Lower leg skin (tissue), 4 donors: ENCODE results near the gene UAP1. TPM values are rescaled to one million over a fixed set of nuclear protein-coding genes. Genes with fewer than 3 reads are reported as not detected.
A peak's percentile ranks its signal among the peaks of the same experiment; 100 is the strongest.

ENCODE experiments used
- DNase-seq, 2 donors: peaks; one replicate each; pipeline ENCODE4 v3.0.0-alpha.2; 2019; ENCODE audit warnings: low spot score in 2 of 2
- H3K4me3 ChIP-seq: fragments of 200-600 bp; sonication (generic); 2 replicates; pipeline ENCODE4 v1.5.1; 2017; ENCODE audit warnings: mild to moderate bottlenecking, low read depth; ENCODE audit not compliant: poor library complexity, severe bottlenecking
- POLR2A ChIP-seq, 2 donors: fragments of 450-650 bp; IDR thresholded peaks; one replicate each; pipeline ENCODE4 v1.6.1; 2016 to 2017; ENCODE audit warnings: antibody characterized with exemption in 2 of 2, mild to moderate bottlenecking in 1 of 2, moderate library complexity in 1 of 2
- WGBS, 2 donors: methylation state at CpG; one replicate each; pipeline ENCODE4 v1.1.5; 2018; 5-methylcytosine and 5-hydroxymethylcytosine counted together
- intact Hi-C: fragments of 100-400 bp; cut with DNase I; formaldehyde crosslinking; loops from one replicate; pipeline ENCODE4 v1.15.0; 2023; ENCODE audit warnings: low total_unique reads
- total RNA-seq, 4 donors: library from RNA; depleted of rRNA; stranded (reverse); fragments of >200 nt; gene quantifications; one replicate each; pipeline ENCODE4 v1.1.0, GENCODE V29; 2016
- TF ChIP-seq, protein P1 (sequence below), 3 donors: fragments of 450-650 bp; IDR thresholded peaks; one replicate each; pipeline ENCODE4 v1.5.1; 2016; ENCODE audit warnings: antibody characterized with exemption in 3 of 3, mild to moderate bottlenecking in 3 of 3, moderate library complexity in 2 of 3

Gene UAP1
- total RNA-seq, 4 donors from 2014 or later: 29.6 to 40.0 (median 31.3) TPM

- intact Hi-C loops: no loop called here
- TF ChIP-seq, protein P1, sequence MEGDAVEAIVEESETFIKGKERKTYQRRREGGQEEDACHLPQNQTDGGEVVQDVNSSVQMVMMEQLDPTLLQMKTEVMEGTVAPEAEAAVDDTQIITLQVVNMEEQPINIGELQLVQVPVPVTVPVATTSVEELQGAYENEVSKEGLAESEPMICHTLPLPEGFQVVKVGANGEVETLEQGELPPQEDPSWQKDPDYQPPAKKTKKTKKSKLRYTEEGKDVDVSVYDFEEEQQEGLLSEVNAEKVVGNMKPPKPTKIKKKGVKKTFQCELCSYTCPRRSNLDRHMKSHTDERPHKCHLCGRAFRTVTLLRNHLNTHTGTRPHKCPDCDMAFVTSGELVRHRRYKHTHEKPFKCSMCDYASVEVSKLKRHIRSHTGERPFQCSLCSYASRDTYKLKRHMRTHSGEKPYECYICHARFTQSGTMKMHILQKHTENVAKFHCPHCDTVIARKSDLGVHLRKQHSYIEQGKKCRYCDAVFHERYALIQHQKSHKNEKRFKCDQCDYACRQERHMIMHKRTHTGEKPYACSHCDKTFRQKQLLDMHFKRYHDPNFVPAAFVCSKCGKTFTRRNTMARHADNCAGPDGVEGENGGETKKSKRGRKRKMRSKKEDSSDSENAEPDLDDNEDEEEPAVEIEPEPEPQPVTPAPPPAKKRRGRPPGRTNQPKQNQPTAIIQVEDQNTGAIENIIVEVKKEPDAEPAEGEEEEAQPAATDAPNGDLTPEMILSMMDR (IDR thresholded peaks at IDR 0.05): no peak
- no peak for TF ChIP-seq POLR2A (IDR thresholded peaks at IDR 0.05)
- no peak for DNase-seq
- no peak overlapping the region for H3K4me3 ChIP-seq
- WGBS, 2 donors: 90 to 95% methylated on average over 3 of the region's 3 CpGs
Observed at GRCh38 chr1:162605225-162605927, 43.9 kb downstream of the UAP1 start.

GRCh38 chr1:162609306-162609705, 47.8 kb downstream of the UAP1 start:
- WGBS, 2 donors: 69 to 96% methylated on average over 2 of the region's 2 CpGs
- no peak for DNase-seq
- no peak overlapping the region for H3K4me3 ChIP-seq
- intact Hi-C loops: no loop called here
- TF ChIP-seq POLR2A (IDR thresholded peaks at IDR 0.05): no peak
- TF ChIP-seq, protein P1 (IDR thresholded peaks at IDR 0.05): no peak

DNA sequence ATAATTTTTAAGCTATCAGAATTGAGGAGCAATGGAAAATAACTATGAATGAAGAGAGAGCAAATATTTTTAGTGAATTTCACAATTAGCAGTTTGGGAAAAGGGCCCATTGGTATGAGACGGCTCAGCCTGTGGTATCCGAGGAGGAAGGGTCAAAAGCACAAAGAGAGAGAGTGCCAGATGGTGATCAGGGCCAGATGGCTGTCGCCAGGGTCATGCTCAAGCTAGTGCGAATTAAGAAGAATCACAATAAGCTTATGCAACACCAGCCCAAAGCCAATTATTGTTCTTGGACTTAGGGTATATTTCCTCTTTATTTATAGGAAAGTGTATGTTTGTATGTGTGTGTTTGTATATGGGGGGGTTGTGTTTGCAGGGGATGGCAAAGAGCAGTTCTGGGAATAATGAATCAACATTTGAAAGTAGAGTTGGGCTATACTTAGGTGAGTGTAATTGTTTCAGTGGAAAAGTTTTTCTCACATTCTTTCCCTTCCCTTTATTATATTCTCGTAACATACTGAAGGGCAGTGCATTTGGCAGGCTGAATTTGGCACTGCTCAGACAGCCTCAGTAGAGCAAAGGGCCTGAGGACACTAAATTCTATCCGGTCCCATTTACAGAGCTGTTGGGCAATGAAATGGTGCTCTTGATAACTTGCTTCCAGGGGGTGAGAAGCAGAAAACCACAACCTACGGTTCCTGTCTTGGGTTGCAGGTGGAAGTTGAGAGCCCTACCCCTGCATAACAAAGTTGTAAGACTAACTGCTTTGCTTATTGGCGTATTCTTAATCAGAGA, 51.3 kb downstream of the UAP1 start:
- WGBS, 2 donors: 41 to 52% methylated on average over 8 of the region's 8 CpGs
- intact Hi-C loops: no loop called here
- no peak overlapping the region for H3K4me3 ChIP-seq
- TF ChIP-seq, protein P1 (IDR thresholded peaks at IDR 0.05): no peak
- TF ChIP-seq POLR2A (IDR thresholded peaks at IDR 0.05): no peak
- peak; percentile 76 to 91 for DNase-seq

GRCh38 chr1:162616848-162617247, 55.3 kb downstream of the UAP1 start:
- 92 to 98% methylated on average over 1 of the region's 1 CpG for WGBS, 2 donors
- H3K4me3 ChIP-seq: no peak overlapping the region
- intact Hi-C loops: no loop called here
- no peak for DNase-seq
- TF ChIP-seq, protein P1 (IDR thresholded peaks at IDR 0.05): no peak
- TF ChIP-seq POLR2A (IDR thresholded peaks at IDR 0.05): no peak

DNA sequence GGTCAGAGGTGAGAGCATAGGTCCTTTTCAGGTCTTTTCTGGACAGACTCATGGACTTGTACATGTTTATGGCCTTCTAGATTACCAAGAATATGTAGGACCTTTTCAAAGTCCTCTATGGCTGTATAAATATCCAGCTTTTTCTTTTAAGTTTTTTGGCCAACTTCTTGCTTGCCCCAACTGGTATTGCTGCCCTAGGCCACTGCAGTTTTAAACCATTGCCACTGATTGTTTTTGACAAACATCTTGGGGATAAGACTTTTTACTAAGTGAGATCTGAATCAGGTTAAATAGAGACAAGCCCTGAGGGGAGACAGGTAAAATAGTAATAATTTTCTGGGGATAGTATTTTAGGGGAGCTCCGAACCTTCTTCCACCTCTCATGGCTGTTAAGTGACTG, 56.0 kb downstream of the UAP1 start:
- no peak for DNase-seq
- intact Hi-C loops: no loop called here
- no peak for TF ChIP-seq POLR2A (IDR thresholded peaks at IDR 0.05)
- TF ChIP-seq, protein P1 (IDR thresholded peaks at IDR 0.05): no peak
- WGBS, 2 donors: 100% methylated on average over 1 of the region's 1 CpG
- H3K4me3 ChIP-seq: no peak overlapping the region
